ENCODE measurements around the gene DDX54.

DNA sequence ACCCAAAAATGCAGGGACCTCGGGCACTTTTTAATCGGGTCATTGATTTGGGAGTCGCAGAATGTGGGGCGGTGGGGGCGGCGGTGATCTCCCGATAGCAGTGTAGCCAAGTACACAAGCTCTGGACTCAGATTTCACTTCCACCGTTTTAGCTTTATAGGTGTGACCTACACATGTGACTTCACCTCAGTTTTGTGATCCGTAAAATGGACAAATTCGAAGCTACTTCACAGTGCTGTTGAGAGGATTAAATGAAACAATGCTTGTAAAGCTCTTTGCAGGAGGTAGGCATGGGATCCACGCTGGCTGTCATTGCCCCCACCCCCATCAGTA is 721 bp upstream of the DDX54 start:
- TF ChIP-seq, protein P1, sequence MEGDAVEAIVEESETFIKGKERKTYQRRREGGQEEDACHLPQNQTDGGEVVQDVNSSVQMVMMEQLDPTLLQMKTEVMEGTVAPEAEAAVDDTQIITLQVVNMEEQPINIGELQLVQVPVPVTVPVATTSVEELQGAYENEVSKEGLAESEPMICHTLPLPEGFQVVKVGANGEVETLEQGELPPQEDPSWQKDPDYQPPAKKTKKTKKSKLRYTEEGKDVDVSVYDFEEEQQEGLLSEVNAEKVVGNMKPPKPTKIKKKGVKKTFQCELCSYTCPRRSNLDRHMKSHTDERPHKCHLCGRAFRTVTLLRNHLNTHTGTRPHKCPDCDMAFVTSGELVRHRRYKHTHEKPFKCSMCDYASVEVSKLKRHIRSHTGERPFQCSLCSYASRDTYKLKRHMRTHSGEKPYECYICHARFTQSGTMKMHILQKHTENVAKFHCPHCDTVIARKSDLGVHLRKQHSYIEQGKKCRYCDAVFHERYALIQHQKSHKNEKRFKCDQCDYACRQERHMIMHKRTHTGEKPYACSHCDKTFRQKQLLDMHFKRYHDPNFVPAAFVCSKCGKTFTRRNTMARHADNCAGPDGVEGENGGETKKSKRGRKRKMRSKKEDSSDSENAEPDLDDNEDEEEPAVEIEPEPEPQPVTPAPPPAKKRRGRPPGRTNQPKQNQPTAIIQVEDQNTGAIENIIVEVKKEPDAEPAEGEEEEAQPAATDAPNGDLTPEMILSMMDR (IDR thresholded peaks at IDR 0.05) = no peak
- TF ChIP-seq POLR2A (IDR thresholded peaks at IDR 0.05) (no peak), POLR2AphosphoS5 (IDR thresholded peaks at IDR 0.05) (no peak), EP300 (IDR thresholded peaks at IDR 0.05) (no peak)
